Measurements from ENCODE around the gene ACHE. TPM values are rescaled to one million over a fixed set of nuclear protein-coding genes. Genes with fewer than 3 reads are reported as not detected.

ACHE gene
- total RNA-seq, 3 donors from 2014 or later: 0.64 to 4.3 (median 3.2) TPM

DNA sequence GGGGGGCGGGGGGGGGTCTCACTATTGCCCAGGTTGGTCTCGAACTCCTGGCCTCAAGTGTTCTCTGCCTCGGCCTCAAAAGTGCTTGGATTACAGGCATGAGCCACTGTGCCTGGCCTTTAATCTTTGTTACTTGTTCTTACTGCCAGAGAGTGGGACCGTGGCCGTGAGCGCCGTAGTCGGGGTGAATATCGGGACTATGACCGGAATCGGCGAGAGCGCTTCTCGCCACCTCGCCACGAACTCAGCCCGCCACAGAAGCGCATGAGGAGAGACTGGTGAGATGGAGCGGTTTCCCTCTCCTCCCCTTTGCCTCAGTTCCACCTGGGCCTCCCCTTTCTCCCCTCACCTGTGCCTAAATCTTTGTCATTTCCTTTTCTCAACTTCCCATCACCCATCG is 14.6 kb downstream of the ACHE start:
- Histone ChIP-seq H3K27ac (no peak overlapping the region), H3K4me1 (peaks cover 4 to 6% of the 10 kb centered on the region in 2 donors), H3K4me3 (no peak overlapping the region), H3K9me3 (no peaks in the 10 kb centered on the region), H3K36me3 (peaks cover 15% of the 10 kb centered on the region), H3K27me3 (no peaks in the 10 kb centered on the region)
- intact Hi-C loops (cut with DNase I; ENCODE audit: low total_unique reads): no loop called here
- TF ChIP-seq POLR2AphosphoS5 (IDR thresholded peaks at IDR 0.05) (no peak), POLR2A (IDR thresholded peaks at IDR 0.05) (no peak)
- TF ChIP-seq, protein P1, sequence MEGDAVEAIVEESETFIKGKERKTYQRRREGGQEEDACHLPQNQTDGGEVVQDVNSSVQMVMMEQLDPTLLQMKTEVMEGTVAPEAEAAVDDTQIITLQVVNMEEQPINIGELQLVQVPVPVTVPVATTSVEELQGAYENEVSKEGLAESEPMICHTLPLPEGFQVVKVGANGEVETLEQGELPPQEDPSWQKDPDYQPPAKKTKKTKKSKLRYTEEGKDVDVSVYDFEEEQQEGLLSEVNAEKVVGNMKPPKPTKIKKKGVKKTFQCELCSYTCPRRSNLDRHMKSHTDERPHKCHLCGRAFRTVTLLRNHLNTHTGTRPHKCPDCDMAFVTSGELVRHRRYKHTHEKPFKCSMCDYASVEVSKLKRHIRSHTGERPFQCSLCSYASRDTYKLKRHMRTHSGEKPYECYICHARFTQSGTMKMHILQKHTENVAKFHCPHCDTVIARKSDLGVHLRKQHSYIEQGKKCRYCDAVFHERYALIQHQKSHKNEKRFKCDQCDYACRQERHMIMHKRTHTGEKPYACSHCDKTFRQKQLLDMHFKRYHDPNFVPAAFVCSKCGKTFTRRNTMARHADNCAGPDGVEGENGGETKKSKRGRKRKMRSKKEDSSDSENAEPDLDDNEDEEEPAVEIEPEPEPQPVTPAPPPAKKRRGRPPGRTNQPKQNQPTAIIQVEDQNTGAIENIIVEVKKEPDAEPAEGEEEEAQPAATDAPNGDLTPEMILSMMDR (IDR thresholded peaks at IDR 0.05): no peak
- DNase-seq (ENCODE audit: low spot score in 2 of 2): no peak

DNA sequence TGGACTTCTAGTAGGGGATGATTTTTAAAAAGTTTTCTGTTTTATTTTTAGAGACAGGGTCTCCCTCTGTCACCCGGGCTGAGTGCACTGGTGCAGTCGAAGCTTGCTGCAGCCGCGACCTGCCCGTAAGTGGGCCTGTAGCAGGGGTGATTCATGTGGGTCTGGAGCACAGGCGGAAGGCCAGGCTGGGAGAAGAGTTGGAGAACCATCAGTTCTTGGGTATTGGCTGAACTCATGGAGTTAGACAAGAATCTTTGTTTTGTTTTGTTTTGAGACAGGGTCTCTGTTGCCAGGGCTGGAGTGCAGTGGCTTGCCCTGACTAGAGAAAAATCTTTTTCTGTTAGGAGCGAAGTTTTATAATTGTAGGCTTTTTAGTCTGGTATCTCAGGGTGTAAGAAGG is 15.0 kb downstream of the ACHE start:
- no peak for DNase-seq (ENCODE audit: low spot score in 2 of 2)
- H3K36me3 ChIP-seq: peaks cover 10% of the 10 kb centered on the region
- no peaks in the 10 kb centered on the region for H3K27me3 ChIP-seq
- H3K27ac ChIP-seq: no peak overlapping the region
- peaks cover 9% of the 10 kb centered on the region in 2 donors for H3K4me1 ChIP-seq
- TF ChIP-seq, protein P1 (IDR thresholded peaks at IDR 0.05): no peak
- no peak for TF ChIP-seq POLR2AphosphoS5 (IDR thresholded peaks at IDR 0.05)
- no peak for TF ChIP-seq POLR2A (IDR thresholded peaks at IDR 0.05)
- H3K4me3 ChIP-seq: no peak overlapping the region
- no peaks in the 10 kb centered on the region for H3K9me3 ChIP-seq
- intact Hi-C loops (cut with DNase I; ENCODE audit: low total_unique reads): no loop called here

GRCh38 chr7:100879685-100880261 is 15.9 kb downstream of the ACHE start:
- no peak for DNase-seq (ENCODE audit: low spot score in 2 of 2)
- Histone ChIP-seq H3K36me3 (peaks cover 4% of the 10 kb centered on the region), H3K4me1 (peaks cover 9 to 10% of the 10 kb centered on the region in 2 donors)

GRCh38 chr7:100878685-100879084 is 17.0 kb downstream of the ACHE start:
- Histone ChIP-seq H3K36me3 (peaks cover 4% of the 10 kb centered on the region), H3K9me3 (no peaks in the 10 kb centered on the region), H3K27me3 (no peaks in the 10 kb centered on the region), H3K4me1 (peaks cover 9 to 10% of the 10 kb centered on the region in 2 donors), H3K4me3 (no peak overlapping the region), H3K27ac (no peak overlapping the region)
- intact Hi-C loops (cut with DNase I; ENCODE audit: low total_unique reads): no loop called here
- TF ChIP-seq POLR2A (IDR thresholded peaks at IDR 0.05): no peak
- TF ChIP-seq POLR2AphosphoS5 (IDR thresholded peaks at IDR 0.05): no peak
- TF ChIP-seq, protein P1 (IDR thresholded peaks at IDR 0.05): no peak
- no peak for DNase-seq (ENCODE audit: low spot score in 2 of 2)

More at GRCh38 chr7:100879685-100880261, 15.9 kb downstream of the ACHE start:
- no peak for TF ChIP-seq POLR2A (IDR thresholded peaks at IDR 0.05)
- intact Hi-C loops (cut with DNase I; ENCODE audit: low total_unique reads): no loop called here
- H3K27me3 ChIP-seq: no peaks in the 10 kb centered on the region
- no peak overlapping the region for H3K4me3 ChIP-seq
- no peaks in the 10 kb centered on the region for H3K9me3 ChIP-seq
- H3K27ac ChIP-seq: no peak overlapping the region

- Histone ChIP-seq H3K36me3 (peaks cover 4% of the 10 kb centered on the region), H3K27me3 (no peaks in the 10 kb centered on the region), H3K9me3 (no peaks in the 10 kb centered on the region), H3K4me1 (peaks cover 9 to 10% of the 10 kb centered on the region in 2 donors), H3K4me3 (no peak overlapping the region), H3K27ac (no peak overlapping the region)
- intact Hi-C loops (cut with DNase I; ENCODE audit: low total_unique reads): no loop called here
- TF ChIP-seq, protein P1 (IDR thresholded peaks at IDR 0.05): no peak
- TF ChIP-seq POLR2AphosphoS5 (IDR thresholded peaks at IDR 0.05): no peak
- no peak for TF ChIP-seq POLR2A (IDR thresholded peaks at IDR 0.05)
- no peak for DNase-seq (ENCODE audit: low spot score in 2 of 2)
Observed at GRCh38 chr7:100878013-100878412, 17.7 kb downstream of the ACHE start.

Measured in breast epithelium (tissue), 4 donors.